NCI-H69 (cell line): ENCODE data around the gene UBE2D4.
"Not testable (repeated sequence)": the region's sequence is repeated elsewhere in the genome, so short reads cannot be mapped to it uniquely, and the experiment has no call there.

Experiments used
- DNase-seq: peaks from one replicate; lab custom pipeline; 2025; lab: John Stamatoyannopoulos, UW

The UBE2D4 gene

GRCh38 chr7:43925984-43926797 lies at the start of gene UBE2D4:
Gene UBE2D4 (plus strand): TSS chr7:43926436. CDS start chr7:43926533, 97 bp downstream.
- DNase-seq: peak; percentile 96

DNA sequence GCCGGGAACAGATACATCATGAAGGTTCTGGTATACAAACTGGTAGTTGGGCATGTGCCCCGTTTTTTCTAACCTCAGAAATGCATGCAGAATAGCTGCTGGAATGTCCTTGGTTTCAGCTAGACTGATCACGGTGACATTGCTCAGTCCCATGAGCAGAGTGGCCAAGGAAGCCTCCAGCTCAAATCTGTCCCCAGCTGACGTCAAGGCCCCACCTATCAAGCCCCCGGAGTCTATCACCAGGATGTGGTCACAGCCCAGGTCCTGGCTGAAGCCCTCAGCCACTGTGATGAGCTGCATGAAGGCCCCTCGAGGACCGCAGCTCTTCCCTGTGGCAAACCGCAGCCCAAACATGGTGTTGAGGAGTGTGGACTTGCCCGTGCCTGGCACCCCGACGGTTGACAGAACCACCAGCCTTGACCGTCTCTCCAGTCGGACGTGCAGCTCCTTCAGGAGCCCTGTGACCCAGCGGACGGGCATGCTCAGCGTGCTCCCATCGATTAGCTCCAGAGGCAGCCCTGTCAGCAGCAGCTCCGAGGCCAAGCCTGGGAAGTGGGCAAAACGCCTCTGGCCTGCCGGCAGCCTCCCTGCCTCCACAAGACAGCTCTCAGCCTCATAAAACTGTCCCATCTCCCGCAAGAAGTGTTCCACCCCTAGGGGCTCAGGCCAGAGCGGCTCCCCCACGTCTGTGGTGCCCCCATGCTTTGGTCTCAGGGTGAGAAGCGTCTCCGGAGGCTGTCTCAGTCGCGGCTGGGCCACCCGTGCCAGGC lies 49.1 kb upstream of the UBE2D4 start:
- DNase-seq: no peak

- DNase-seq: no peak
Measured at GRCh38 chr7:43877968-43878864, 48.0 kb upstream of the UBE2D4 start.

DNA sequence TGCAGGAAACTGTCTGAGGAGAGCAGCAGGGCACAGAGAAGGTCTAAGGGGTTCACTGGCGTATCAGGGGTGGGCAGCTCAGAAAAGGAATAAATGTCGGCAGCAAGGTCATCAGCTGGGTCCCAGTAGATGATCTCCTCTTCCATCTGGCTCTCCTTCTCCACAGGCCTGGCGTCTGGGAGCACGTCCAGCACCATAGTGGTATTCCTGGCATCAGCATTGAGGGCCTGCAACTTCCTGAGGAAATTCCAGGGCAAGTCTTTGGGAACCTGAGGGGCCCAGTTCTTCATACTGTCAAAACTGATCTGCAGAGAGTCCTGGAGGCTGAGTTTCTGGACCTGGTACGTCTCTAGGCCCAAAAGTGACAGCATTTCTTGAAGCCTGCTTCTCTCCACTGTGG lies 47.4 kb upstream of the UBE2D4 start:
- DNase-seq: no peak

GRCh38 chr7:43879477-43879876 lies 46.8 kb upstream of the UBE2D4 start:
- no peak for DNase-seq

DNA sequence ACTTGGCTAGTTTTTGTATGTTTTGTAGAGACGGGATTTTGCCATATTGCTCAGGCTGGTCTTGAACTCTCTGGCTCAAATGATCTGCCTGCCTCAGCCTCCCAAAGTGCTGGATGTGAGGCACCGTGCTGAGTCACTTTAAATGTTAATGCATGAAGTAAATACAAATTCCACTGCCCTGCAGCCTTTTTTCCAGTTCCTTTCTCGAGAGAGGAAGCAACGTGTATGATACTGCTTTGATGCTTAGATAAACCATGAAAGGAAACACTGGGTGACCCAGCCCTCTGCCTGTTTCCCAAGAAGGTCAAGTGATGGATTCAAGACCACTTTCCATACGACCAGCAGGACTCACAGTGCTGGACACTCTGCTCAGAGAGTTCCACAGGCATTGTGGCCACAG lies 45.6 kb upstream of the UBE2D4 start:
- no peak for DNase-seq

- no peak for DNase-seq
Measured at GRCh38 chr7:43884209-43884608, 42.0 kb upstream of the UBE2D4 start.

DNA sequence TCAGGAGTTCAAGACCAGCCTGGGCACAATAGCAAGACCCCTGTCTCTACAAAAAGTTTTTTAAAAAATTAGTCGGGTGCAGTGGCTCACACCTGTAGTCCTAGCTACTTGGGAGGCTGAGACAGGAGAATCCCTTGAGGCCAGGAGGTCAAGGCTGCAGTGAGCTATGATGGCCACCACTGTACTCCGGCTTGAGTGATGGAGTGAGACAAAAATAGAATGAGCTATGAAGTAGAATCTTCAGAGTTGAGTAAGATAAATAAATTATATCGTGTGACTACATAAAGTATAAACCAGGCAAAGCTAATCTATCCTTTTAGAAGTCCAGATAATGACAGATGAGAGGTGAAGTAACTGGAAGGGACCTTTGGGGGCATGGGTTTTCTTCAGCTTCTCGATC lies 41.6 kb upstream of the UBE2D4 start:
- DNase-seq: no peak

GRCh38 chr7:43888993-43889945 lies 37.0 kb upstream of the UBE2D4 start:
- DNase-seq: no peak

- peak; percentile 23 for DNase-seq
Measured at GRCh38 chr7:43890468-43890867, 35.8 kb upstream of the UBE2D4 start.

DNA sequence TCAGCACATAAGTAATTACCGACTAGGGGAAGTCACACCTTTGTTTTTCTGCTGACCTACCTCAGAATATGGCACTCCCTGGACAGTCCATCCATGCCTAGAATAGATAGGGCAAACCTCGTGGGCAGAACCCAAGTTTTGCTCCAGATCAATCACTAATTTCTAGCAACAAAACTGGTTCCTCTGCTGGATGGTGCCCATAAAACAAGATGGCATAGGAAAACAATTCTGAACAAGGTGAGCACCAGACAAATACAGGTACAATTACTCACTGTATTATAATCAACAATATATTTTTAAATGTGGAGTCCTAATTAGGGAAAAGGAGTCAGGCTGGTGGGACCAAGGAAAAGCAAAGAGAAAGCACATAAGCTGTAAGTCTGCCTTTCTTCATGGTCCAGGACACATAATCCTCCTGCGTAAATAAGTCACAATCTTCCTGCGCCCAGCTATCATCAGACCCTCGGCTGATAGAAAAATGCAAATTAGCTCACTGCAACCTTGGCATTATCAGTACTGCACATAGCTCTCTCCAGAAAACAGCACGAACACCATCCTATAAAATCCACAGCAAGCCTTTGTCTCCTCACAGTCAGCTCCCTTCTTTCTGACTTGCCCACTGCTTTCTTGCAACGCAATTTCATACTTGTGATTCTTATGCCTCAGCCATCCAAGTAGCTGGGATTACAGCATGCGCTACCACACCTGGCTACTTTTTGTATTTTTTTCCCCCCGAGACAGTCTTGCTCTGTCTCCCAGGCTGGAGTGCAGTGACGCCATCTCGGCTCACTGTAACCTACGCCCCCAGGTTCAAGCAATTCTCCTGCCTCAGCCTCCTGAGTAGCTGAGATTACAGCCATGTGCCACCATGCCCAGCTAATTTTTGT lies 34.9 kb upstream of the UBE2D4 start:
- DNase-seq: no peak

- no peak for DNase-seq
Measured at GRCh38 chr7:43895847-43896415, 30.3 kb upstream of the UBE2D4 start.

GRCh38 chr7:43898571-43898970 lies 27.7 kb upstream of the UBE2D4 start:
- DNase-seq: not testable (repeated sequence)

- no peak for DNase-seq
Measured at GRCh38 chr7:43902542-43903054, 23.6 kb upstream of the UBE2D4 start.

DNA sequence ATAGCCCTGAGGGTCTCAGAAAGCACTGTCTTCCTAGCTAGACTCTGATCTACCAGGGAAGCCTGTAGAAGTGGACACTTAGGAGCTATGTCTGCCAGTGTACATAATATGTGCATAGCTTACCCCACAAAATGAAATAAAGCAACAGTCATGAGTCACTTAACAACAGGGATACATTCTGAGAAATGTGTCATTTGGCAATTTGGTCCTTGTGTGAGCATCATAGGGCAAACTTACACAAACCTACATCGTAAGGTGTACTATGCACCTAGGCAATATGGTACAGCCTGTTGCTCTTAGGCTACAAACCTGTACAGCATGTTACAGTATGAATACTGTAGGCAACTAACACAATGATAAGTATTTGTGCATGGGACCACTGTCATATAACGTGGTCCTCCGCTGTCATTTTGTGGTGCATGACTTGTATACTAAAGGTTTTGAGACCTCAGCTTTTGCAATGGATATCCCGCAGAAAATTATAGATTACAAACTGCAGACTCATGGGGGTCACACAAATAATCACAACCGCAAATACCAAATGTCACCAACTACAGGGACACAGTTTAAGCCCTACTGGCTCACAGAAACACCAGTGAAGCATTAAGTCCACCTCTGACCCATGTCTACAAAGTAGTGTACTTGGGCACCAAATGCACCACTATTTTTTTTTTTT lies 21.6 kb upstream of the UBE2D4 start:
- DNase-seq: no peak

GRCh38 chr7:43905209-43905946 lies 20.9 kb upstream of the UBE2D4 start:
- peak; percentile 51 for DNase-seq

- peak; percentile 64 for DNase-seq
Measured at GRCh38 chr7:43905956-43906330, 20.3 kb upstream of the UBE2D4 start.

DNA sequence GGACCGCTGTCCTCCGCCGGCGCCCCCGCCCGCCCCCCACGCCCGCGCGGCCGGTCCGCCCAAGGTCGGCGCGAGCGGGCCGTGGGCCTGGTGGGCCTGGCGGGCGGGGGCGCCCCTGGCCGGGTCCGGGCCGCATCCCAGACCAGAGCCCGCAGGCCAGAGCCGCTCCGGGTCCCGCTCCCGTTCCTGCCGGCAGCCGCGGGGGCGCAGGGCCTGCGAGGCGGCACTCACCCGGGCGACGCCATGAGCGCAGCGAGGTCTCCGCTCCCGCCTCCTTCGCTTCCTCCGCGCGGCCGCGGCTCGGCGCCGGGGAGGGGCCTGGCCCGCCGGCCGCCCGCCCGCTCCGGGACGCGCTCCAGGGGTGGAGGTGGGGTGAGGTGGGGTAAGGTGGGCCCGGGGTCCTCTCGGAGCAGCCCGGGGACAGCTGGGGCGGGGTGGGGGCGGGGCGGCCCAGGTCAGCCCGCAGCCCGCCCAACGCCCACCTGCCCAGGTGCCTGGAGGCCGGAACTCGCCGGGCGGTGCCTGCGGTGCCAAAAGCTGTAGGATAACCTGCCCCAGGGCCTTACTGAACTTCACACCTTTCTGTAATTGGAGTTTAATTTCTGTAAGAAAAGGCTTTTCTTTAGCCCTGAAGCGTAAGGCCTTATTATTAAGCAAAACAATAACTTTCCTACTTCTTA lies 19.8 kb upstream of the UBE2D4 start, which contains the start of gene URGCP:
Gene URGCP (minus strand): TSS at position 266 of the 680 bp plus-strand sequence. CDS start 21 bp downstream, at position 245.
- DNase-seq: peak; percentile 83
